ENCODE results near the gene POLR2B.
"Not testable (repeated sequence)": the region's sequence is repeated elsewhere in the genome, so short reads cannot be mapped to it uniquely, and the experiment has no call there.

POLR2B gene

GRCh38 chr4:57053508-57053907 lies 74.8 kb downstream of the POLR2B start:
- DNase-seq (ENCODE audit: low read depth), result no peak

GRCh38 chr4:57055886-57056285 lies 77.2 kb downstream of the POLR2B start:
- DNase-seq (ENCODE audit: low read depth), result no peak

- DNase-seq (ENCODE audit: low read depth), result no peak
Observed at GRCh38 chr4:57059890-57060716, 81.4 kb downstream of the POLR2B start.

- DNase-seq (ENCODE audit: low read depth), result not testable (repeated sequence)
Observed at GRCh38 chr4:57060717-57061067, 82.0 kb downstream of the POLR2B start.

- DNase-seq (ENCODE audit: low read depth), result no peak
Observed at GRCh38 chr4:57061395-57061794, 82.7 kb downstream of the POLR2B start.

- DNase-seq (ENCODE audit: low read depth), result no peak
Observed at GRCh38 chr4:57063518-57063917, 84.8 kb downstream of the POLR2B start.

- no peak for DNase-seq (ENCODE audit: low read depth)
Observed at GRCh38 chr4:57064120-57064519, 85.4 kb downstream of the POLR2B start.

- no peak for DNase-seq (ENCODE audit: low read depth)
Observed at GRCh38 chr4:57064811-57065711, 86.4 kb downstream of the POLR2B start.

- no peak for DNase-seq (ENCODE audit: low read depth)
Observed at GRCh38 chr4:57065730-57066482, 87.2 kb downstream of the POLR2B start.

GRCh38 chr4:57068237-57068981 lies 89.7 kb downstream of the POLR2B start:
- DNase-seq (ENCODE audit: low read depth), result no peak

- DNase-seq (ENCODE audit: low read depth), result no peak
Observed at GRCh38 chr4:57070461-57070860, 91.8 kb downstream of the POLR2B start.

GRCh38 chr4:57071326-57071725 lies 92.6 kb downstream of the POLR2B start:
- no peak for DNase-seq (ENCODE audit: low read depth)

- DNase-seq (ENCODE audit: low read depth), result no peak
Observed at GRCh38 chr4:57073559-57073958, 94.9 kb downstream of the POLR2B start.

- DNase-seq (ENCODE audit: low read depth), result no peak
Observed at GRCh38 chr4:57074744-57075143, 96.0 kb downstream of the POLR2B start.

GRCh38 chr4:57075367-57075766 lies 96.7 kb downstream of the POLR2B start:
- DNase-seq (ENCODE audit: low read depth), result no peak

GRCh38 chr4:57076646-57077045 lies 98.0 kb downstream of the POLR2B start:
- DNase-seq (ENCODE audit: low read depth), result no peak

- no peak for DNase-seq (ENCODE audit: low read depth)
Observed at GRCh38 chr4:57077550-57078343, 99.1 kb downstream of the POLR2B start.

GRCh38 chr4:57078685-57079521 lies 100.2 kb downstream of the POLR2B start:
- DNase-seq (ENCODE audit: low read depth), result no peak

Measured in stimulated activated CD8-positive, alpha-beta memory T cell treated with anti-CD3 and anti-CD28 coated beads, Interleukin-12 subunit alpha, Interleukin-12 subunit beta, amount 100 ng/mL, for 1 hour (primary cell).